ENCODE data around the gene GNPDA1.

DNA sequence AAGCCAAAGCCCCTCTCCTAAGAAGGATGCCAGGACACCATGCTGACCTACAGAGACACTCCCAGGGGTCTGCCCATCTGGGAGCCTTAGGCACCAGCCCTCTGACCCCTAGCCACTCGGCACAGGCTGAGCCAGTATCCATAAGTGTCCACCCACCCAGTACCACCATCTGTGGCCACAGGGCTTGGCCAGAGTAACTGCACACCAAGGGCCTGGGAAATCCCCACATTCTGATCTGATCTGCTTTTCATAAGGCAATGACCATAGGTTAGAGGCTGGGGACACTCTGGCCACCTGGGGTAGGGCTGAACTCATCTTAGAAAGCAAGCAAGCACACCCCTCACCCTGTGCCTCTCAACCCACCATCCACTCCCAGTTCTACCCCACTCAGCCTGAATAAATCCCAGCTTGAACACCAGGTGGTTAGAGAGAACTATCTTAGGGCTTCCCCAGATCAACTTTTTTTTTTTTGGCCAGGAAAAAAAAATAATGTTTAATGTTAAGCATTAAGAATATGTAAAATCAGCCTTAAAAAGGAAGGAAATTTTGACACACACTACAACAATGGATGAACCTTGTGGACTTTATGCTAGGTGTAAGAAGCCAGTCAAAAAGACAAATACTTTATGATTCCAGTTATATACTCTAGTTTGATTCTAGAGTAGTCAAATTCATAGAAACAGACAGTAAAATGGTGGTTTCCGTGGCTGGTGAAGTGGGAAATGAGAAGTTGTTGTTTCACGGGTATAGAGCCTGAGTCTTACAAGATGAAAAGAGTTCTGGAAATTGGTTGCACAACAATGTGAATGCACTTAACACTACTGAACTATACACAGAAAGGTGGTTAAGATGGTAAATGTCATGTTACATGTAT is 6.2 kb downstream of the GNPDA1 start:
- TF ChIP-seq, protein P1, sequence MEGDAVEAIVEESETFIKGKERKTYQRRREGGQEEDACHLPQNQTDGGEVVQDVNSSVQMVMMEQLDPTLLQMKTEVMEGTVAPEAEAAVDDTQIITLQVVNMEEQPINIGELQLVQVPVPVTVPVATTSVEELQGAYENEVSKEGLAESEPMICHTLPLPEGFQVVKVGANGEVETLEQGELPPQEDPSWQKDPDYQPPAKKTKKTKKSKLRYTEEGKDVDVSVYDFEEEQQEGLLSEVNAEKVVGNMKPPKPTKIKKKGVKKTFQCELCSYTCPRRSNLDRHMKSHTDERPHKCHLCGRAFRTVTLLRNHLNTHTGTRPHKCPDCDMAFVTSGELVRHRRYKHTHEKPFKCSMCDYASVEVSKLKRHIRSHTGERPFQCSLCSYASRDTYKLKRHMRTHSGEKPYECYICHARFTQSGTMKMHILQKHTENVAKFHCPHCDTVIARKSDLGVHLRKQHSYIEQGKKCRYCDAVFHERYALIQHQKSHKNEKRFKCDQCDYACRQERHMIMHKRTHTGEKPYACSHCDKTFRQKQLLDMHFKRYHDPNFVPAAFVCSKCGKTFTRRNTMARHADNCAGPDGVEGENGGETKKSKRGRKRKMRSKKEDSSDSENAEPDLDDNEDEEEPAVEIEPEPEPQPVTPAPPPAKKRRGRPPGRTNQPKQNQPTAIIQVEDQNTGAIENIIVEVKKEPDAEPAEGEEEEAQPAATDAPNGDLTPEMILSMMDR (IDR thresholded peaks at IDR 0.05; ENCODE audit: poor library complexity, severe bottlenecking) = no peak
- no peak for TF ChIP-seq EP300 (conservative IDR thresholded peaks at IDR 0.05; ENCODE audit: poor library complexity, severe bottlenecking)

All from neural cell (in vitro differentiated cells).